Measurements from ENCODE around the gene TIGD3.

DNA sequence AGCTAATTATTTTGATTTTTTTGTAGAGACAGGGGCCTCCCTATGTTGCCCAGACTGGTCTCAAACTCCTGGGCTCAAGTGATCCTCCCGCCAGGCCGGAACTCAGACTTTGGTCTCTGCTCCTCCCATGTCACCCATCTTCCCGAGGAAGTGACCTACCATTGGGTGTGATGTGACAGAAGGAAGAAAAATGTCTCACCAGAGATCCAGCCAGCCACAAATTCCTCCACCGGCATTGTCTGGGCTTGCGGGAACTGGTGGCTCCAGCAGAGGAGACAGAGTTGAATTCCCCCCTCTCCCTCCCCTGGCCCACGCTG lies 27.1 kb downstream of the TIGD3 start:
- TF ChIP-seq, protein P1, sequence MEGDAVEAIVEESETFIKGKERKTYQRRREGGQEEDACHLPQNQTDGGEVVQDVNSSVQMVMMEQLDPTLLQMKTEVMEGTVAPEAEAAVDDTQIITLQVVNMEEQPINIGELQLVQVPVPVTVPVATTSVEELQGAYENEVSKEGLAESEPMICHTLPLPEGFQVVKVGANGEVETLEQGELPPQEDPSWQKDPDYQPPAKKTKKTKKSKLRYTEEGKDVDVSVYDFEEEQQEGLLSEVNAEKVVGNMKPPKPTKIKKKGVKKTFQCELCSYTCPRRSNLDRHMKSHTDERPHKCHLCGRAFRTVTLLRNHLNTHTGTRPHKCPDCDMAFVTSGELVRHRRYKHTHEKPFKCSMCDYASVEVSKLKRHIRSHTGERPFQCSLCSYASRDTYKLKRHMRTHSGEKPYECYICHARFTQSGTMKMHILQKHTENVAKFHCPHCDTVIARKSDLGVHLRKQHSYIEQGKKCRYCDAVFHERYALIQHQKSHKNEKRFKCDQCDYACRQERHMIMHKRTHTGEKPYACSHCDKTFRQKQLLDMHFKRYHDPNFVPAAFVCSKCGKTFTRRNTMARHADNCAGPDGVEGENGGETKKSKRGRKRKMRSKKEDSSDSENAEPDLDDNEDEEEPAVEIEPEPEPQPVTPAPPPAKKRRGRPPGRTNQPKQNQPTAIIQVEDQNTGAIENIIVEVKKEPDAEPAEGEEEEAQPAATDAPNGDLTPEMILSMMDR (IDR thresholded peaks at IDR 0.05): no peak
- TF ChIP-seq POLR2A (IDR thresholded peaks at IDR 0.05) (no peak), EP300 (IDR thresholded peaks at IDR 0.05) (no peak)
